ENCODE results near the gene PNKD.

The PNKD gene

DNA sequence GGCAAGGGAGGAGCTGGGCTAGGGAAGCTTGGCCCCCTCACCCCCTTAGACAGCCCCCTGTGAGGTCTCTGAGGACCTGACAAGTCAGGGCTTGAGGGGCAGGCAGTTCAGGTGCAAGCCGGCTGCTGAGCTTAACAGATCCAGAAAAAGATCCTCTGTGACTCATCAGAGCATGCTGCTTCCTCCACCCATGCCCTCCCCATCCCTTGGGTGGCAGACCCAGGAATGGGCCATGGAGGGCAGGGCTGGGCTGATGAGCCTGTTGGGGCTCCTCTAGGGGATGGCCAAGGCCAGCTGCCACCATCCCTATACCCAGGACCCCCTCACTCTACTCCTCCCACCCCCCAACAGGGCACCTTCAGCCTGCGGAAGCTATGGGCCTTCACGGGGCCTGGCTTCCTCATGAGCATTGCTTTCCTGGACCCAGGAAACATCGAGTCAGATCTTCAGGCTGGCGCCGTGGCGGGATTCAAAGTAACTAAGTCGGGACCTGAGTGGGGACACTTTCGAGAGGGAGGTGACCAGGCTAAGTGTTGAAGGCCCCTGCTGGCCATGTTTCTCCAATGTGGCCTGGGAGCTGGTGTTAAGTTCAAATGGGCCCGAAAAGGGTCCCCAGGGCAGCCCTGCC, 113.7 kb downstream of the PNKD start:
- no peak for DNase-seq

DNA sequence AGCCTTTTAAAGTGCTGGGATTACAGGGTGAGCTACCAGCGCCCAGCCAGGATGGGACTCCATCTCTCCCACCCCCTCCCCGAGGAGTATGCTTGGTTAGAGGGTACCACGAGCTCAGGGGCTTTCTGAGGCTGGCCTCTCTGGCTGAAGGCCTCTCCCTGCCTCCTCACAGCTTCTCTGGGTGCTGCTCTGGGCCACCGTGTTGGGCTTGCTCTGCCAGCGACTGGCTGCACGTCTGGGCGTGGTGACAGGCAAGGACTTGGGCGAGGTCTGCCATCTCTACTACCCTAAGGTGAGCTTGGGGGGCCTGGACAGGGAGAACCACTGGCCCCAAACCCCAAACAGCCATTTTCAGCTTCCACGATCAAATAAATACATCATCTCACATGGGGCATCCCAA, 114.7 kb downstream of the PNKD start:
- no peak for DNase-seq

DNA sequence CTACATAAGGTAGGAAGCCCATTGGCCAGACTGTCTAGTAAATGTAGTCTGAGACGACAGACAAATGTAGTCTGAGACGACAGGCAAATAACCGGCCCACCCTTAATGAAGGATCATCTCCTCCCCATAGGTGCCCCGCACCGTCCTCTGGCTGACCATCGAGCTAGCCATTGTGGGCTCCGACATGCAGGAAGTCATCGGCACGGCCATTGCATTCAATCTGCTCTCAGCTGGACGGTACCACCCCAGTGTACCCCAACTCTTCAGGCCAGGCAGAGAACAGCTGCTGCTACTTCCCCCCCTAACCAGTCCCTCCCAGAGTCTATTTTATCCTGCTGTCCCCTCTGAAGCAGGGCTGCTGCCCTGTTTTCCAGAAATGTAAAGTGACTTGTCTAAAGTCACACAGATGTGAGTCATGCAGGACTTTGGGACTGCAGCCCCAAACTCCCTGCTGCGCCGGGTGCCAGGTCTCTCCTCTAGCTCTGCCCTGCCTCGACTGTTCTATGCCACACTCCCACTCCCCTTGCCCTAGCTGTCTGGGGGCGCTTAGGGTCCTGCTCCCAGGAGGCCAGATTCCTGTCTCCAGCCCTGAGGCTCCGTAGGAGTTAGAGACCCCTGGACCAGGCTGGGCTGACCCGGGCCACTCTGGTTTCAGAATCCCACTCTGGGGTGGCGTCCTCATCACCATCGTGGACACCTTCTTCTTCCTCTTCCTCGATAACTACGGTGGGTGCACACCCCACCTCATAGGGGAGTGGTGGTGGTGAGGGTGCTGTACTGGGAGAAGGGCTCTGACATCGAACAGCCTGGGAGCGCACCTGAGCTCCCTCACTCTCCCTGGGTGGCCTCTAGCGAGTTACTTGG, 116.4 kb downstream of the PNKD start:
- no peak for DNase-seq

- no peak for DNase-seq
Observed at GRCh38 chr2:218387369-218388194, 117.3 kb downstream of the PNKD start.

GRCh38 chr2:218389333-218390150, 119.2 kb downstream of the PNKD start:
- DNase-seq = no peak

- DNase-seq = no peak
Observed at GRCh38 chr2:218391202-218391601, 120.9 kb downstream of the PNKD start.

DNA sequence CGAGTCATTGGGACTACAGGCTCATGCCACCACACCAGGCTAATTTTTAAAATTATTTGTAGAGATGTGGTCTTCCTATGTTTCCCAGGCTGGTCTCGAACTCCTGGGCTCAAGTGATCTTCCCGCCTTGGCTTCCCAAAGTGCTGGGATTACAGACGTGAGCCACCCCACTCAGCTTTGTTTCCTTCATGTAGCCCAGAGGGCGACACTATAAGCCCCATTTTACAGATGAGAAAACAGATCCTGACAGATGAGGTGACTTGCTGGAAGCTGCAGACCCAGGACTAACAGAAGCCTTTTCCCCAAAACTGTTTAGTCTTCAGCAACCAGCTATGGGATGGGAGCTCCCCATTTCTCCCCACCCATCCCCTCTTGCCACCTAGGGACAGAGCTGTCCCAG, 122.1 kb downstream of the PNKD start:
- DNase-seq = no peak

- DNase-seq = no peak
Observed at GRCh38 chr2:218392891-218393462, 122.7 kb downstream of the PNKD start.

DNA sequence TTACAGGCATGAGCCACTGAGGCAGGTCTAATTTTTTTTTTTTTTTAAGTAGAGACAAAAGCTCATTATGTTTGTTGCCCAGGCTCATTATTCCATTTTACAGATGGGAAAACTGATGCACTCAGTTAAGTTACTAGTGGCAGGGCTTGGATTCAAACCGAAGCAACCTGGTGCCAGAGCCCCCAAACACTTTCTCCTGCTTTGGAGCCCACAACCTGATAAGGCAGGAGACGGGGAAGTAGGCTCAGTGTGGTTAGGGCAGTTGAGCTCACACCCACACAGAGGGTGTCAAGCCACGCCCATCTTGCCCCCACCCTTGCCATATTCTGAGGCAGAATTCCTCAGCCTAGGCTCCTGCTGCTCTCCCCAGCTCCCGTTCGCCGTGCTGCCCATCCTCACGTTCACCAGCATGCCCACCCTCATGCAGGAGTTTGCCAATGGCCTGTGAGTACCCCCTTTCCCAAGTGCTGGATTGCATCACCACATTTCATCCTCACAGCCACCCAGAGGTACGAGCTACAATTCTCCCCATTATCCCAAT, 123.5 kb downstream of the PNKD start:
- DNase-seq = no peak

- DNase-seq = no peak
Observed at GRCh38 chr2:218394298-218395089, 124.2 kb downstream of the PNKD start.

DNA sequence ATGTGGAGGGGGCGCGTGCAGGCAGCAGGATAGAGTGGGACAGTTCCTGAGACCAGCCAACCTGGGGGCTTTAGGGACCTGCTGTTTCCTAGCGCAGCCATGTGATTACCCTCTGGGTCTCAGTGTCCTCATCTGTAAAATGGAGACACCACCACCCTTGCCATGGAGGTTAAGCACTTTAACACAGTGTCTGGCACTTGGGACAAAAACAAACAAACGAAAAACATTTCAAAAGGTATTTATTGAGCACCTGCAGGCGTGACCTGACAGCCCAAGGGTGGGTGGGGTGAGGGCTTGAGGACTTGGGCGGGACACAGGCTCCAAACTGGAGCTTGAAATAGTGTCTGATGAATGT, 124.7 kb downstream of the PNKD start:
- no peak for DNase-seq

DNA sequence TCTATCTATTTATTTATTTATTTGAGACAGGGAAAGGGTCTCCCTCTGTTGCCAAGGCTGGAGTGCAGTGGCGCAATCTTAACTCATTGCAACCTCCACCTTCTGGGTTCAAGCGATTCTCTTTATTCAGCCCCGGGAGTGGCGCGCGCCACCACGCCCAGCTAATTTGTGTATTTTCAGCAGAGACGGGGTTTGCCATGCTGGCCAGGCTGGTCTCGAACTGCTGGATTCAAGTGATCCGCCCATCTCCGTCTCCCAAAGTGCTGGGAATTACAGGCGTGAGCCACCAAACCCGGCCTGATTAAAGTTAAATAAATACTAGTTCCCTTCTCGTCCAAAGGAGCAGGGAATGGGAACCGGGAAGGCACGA, 125.1 kb downstream of the PNKD start:
- DNase-seq = no peak

GRCh38 chr2:218395826-218396687, 125.7 kb downstream of the PNKD start:
- DNase-seq = peak; percentile 91
